ENCODE results near the gene RIPK1.

RIPK1 gene

DNA sequence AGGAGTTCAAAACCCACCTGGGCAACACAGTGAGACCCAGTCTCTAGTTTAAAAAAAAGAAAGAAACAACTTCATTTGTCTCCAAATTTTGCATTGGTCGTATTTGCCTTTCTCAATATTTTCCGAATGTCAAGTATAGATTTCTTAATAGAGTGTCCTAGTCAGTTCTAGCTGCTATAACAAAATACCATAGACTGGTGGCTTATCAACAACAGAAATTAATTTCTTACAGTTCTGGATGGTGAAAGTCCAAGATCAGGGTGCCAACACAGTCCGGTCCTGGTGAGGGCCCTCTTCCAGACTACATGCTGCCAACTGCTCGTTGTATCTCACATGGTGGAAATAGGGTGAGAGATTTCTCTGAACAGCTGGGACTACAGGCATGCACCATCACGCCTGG is 34.6 kb upstream of the RIPK1 start:
- Histone ChIP-seq H3K27me3 (no peaks in the 10 kb centered on the region), H3K4me3 (no peak overlapping the region), H3K27ac (no peak overlapping the region), H3K9me3 (no peaks in the 10 kb centered on the region), H3K36me3 (no peaks in the 10 kb centered on the region), H3K4me1 (no peaks in the 10 kb centered on the region)
- TF ChIP-seq CTCF (IDR thresholded peaks at IDR 0.05): no peak
- intact Hi-C loops (cut with DNase I; ENCODE audit: low total_unique reads): no loop called here
- DNase-seq: no peak

DNA sequence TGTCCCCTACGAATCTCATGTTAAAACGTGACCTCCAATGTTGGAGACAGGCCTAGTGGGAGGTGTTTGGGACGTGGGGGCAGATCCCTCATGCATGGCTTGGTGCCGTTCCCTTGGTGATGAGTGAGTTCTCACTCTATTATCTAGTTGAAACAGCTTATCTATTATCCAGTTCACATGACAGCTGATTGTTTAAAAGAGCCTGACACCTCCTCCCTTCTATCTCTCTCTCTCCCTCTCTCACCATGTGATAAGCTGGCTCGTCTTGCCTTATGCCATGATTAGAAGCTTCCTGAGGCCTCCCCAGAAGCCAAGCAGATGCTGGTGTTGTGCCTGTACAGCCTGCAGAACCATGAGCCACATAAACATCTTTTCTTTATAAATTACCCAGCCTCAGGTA is 32.9 kb upstream of the RIPK1 start:
- no peak overlapping the region for H3K27ac ChIP-seq
- H3K9me3 ChIP-seq: no peaks in the 10 kb centered on the region
- H3K36me3 ChIP-seq: no peaks in the 10 kb centered on the region
- no peak for DNase-seq
- no peak for TF ChIP-seq CTCF (IDR thresholded peaks at IDR 0.05)
- no peak overlapping the region for H3K4me3 ChIP-seq
- no peaks in the 10 kb centered on the region for H3K4me1 ChIP-seq
- H3K27me3 ChIP-seq: no peaks in the 10 kb centered on the region
- intact Hi-C loops (cut with DNase I; ENCODE audit: low total_unique reads): no loop called here

- Histone ChIP-seq H3K4me1 (no peaks in the 10 kb centered on the region), H3K27ac (no peak overlapping the region), H3K4me3 (no peak overlapping the region), H3K36me3 (no peaks in the 10 kb centered on the region), H3K27me3 (no peaks in the 10 kb centered on the region), H3K9me3 (no peaks in the 10 kb centered on the region)
- no peak for DNase-seq
- no peak for TF ChIP-seq CTCF (IDR thresholded peaks at IDR 0.05)
- intact Hi-C loops (cut with DNase I; ENCODE audit: low total_unique reads): no loop called here
Observed at GRCh38 chr6:3036861-3037637, 31.2 kb upstream of the RIPK1 start.

- H3K36me3 ChIP-seq: no peaks in the 10 kb centered on the region
- H3K4me1 ChIP-seq: no peaks in the 10 kb centered on the region
- peak in 1 of 2 donors; percentile 37 for DNase-seq
- H3K27ac ChIP-seq: no peak overlapping the region
- no peaks in the 10 kb centered on the region for H3K27me3 ChIP-seq
- no peak overlapping the region for H3K4me3 ChIP-seq
- no peaks in the 10 kb centered on the region for H3K9me3 ChIP-seq
- intact Hi-C loops (cut with DNase I; ENCODE audit: low total_unique reads): no loop called here
- no peak for TF ChIP-seq CTCF (IDR thresholded peaks at IDR 0.05)
Observed at GRCh38 chr6:3037638-3038365, 30.5 kb upstream of the RIPK1 start.

DNA sequence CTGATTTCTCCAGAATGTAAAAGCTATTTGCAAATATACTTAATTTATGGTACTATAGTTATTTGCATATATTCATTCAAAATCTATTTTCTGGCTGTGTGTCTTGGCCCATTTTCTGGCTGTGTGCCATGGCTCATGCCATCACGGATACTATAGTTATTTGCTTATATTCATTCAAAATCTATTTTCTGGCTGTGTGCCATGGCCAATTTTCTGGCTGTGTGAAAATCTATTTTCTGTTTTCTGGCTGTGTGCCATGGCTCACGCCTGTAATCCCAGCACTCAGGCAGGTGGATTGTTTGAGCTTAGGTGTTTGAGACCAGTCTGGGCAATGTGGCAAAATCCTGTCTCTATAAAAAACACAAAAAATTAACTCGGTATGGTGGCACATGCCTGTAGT is 28.9 kb upstream of the RIPK1 start:
- no peaks in the 10 kb centered on the region for H3K4me1 ChIP-seq
- H3K36me3 ChIP-seq: no peaks in the 10 kb centered on the region
- DNase-seq: no peak
- intact Hi-C loops (cut with DNase I; ENCODE audit: low total_unique reads): no loop called here
- no peak overlapping the region for H3K27ac ChIP-seq
- no peaks in the 10 kb centered on the region for H3K9me3 ChIP-seq
- no peak overlapping the region for H3K4me3 ChIP-seq
- H3K27me3 ChIP-seq: no peaks in the 10 kb centered on the region
- TF ChIP-seq CTCF (IDR thresholded peaks at IDR 0.05): no peak

Data from tibial artery (tissue), 4 donors.